ENCODE data around the gene ZC3H10.

ZC3H10 gene

DNA sequence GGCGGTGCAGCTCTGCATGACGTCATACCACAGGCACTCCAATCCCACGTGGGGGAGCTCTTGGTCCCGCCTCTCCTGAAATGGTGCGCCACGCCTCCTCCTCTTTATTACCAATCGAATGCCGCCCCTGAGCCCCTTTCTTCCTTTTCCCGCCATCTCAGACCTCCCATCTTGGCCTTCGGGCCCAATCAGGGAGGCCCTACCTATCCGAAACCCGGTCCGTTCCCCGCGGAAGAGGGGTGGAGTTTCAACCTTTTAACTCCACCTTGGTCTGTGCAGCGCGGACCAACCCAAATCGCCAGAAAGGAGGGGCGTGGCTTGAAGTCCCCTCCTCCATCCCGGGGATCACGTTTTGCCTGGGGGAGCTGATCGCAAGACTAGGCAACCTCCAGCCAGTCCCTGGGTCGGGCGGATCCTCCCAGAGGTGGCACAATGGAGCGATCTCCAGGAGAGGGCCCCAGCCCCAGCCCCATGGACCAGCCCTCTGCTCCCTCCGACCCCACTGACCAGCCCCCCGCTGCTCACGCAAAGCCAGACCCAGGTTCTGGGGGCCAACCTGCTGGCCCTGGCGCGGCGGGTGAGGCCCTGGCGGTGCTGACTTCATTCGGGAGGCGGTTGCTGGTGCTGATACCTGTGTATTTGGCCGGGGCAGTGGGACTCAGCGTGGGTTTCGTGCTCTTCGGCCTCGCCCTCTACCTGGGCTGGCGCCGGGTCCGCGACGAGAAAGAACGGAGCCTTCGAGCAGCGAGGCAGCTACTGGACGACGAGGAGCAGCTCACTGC is 10.0 kb downstream of the ZC3H10 start, which contains the start of gene ESYT1:
Gene ESYT1, plus strand, starts transcription at position 380 of the 782 bp plus-strand sequence. Its CDS starts 53 bp downstream, at position 433.
- DNase-seq (ENCODE audit: low read depth): peak; percentile 100
- TF ChIP-seq CTCF (conservative IDR thresholded peaks at IDR 0.05; ENCODE audit: low read length): no peak
- H3K4me3 ChIP-seq (ENCODE audit: low read length): peak within 1 kb of the TSS; percentile 92

GRCh38 chr12:56128670-56129205 is 10.7 kb downstream of the ZC3H10 start:
- TF ChIP-seq CTCF (conservative IDR thresholded peaks at IDR 0.05; ENCODE audit: low read length): no peak
- H3K4me3 ChIP-seq (ENCODE audit: low read length): peak overlapping the region; percentile 92
- DNase-seq (ENCODE audit: low read depth): peak; percentile 18

DNA sequence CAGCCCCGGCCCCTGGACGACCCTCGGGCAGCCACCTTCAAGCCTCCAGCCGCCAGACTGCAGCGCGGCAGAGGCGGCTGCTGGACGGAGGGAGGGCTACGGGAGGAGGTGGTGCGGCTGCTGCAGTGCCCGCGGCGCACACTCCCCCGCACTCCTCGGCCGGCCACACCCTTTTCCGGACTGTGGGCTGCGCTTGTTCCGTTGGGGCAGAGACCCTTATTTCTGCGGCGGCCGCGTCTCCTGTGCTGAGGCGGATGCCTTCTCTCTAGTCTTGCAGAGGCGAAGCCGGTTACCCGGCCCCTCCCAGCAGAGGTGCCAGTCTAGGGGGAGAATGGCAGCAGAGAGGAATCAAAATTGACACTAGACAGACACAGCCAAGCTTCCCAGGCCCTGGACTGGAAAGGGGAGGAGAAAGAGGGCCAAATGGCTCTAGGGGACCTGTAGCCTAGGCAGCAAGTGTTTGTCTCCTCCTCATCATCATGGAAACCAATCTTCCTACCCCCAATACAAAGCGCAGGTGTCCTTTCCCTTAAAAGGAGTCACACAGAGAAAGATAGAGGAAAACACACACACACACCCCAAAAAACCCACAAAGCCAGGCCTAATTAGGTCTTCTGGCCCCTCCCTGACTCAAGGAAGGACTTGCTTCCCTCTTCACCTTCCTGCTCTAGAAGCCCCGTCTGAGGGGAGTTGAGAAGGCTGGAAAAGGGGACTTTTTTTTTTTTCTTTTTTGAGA is 11.3 kb downstream of the ZC3H10 start:
- peak overlapping the region; percentile 92 for H3K4me3 ChIP-seq (ENCODE audit: low read length)
- peak; percentile 39 for DNase-seq (ENCODE audit: low read depth)
- TF ChIP-seq CTCF (conservative IDR thresholded peaks at IDR 0.05; ENCODE audit: low read length): no peak

DNA sequence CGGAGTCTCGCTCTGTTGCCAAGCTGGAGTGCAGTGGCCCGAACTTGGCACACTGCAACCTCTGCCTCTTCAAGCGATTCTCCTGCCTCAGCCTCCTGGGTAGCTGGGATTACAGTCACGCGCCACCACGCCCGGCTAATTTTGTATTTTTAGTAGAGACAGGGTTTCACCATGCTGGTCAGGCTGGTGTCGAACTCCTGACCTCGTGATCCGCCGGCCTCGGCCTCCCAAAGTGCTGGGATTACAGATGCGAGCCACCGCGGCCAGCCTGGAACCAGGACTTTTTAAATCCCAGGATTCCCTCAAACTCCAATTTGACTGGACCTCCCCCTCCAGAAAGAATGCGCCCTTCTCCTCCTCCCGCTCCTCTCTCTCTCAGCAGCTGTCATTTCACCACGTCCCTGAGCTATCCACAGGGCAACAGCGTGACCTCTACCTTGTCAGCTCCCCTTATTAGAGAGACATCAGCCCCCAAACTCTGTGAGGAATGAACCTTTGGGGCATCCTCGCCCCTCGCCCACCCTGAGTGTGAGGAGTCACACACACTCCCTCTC is 12.0 kb downstream of the ZC3H10 start:
- no peak for TF ChIP-seq CTCF (conservative IDR thresholded peaks at IDR 0.05; ENCODE audit: low read length)
- peak overlapping the region; percentile 92 for H3K4me3 ChIP-seq (ENCODE audit: low read length)

DNA sequence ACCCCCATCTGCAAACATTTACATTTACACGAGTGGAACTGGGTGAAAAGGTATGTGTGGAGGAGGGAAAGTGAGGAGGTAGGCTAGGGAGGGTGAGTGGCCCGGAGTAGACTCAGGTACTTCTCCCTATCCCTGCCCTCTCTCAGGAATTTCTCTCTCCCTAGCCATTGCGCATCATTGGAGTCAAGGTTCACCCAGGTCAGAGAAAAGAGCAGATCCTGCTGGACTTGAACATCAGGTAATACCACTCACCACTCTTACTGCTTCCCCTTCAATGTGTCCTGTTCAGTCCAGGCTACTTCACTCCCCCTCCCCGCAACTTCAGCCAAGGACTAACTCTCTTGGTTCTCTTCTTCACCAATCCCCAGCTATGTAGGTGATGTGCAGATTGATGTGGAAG is 12.8 kb downstream of the ZC3H10 start:
- no peak for DNase-seq (ENCODE audit: low read depth)
- no peak for TF ChIP-seq CTCF (conservative IDR thresholded peaks at IDR 0.05; ENCODE audit: low read length)
- no peak overlapping the region for H3K4me3 ChIP-seq (ENCODE audit: low read length)

More for the DNA sequence above, 12.0 kb downstream of the ZC3H10 start:
- DNase-seq (ENCODE audit: low read depth): no peak

- no peak for DNase-seq (ENCODE audit: low read depth)
- no peak for TF ChIP-seq CTCF (conservative IDR thresholded peaks at IDR 0.05; ENCODE audit: low read length)
Measured at GRCh38 chr12:56134897-56135296, 16.8 kb downstream of the ZC3H10 start.

More at GRCh38 chr12:56134897-56135296, 16.8 kb downstream of the ZC3H10 start:
- no peak overlapping the region for H3K4me3 ChIP-seq (ENCODE audit: low read length)

All from AG10803 (cell line).